Measurements from ENCODE around the gene ATL1. TPM values are rescaled to one million over a fixed set of nuclear protein-coding genes. Genes with fewer than 3 reads are reported as not detected.

ATL1 gene
- total and polyA plus RNA-seq, 2 of the 13 experiments (the other 11 are each of a cell fraction or from before 2014, with no cell fraction given) = 0.60 to 0.65 TPM

- Histone ChIP-seq H3K9me3 (ENCODE audit: low read length) (no peaks in the 10 kb centered on the region), H3K27me3 (ENCODE audit: control insufficient read depth in 1 of 2, insufficient read depth in 2 of 2, low read length in 2 of 2) (no peaks in the 10 kb centered on the region; a peak in 1 of 5 replicates), H3K4me1 (ENCODE audit: insufficient read depth, low read length) (peaks cover 34% of the 10 kb centered on the region), H3K27ac (ENCODE audit: extremely low read length, insufficient read depth, low read length) (no peak overlapping the region), H4K20me1 (ENCODE audit: insufficient read depth, low read length) (no peaks in the 10 kb centered on the region), H3K9ac (ENCODE audit: insufficient read depth, low read depth, low read length) (no peak overlapping the region), H3K4me2 (ENCODE audit: low read depth, low read length) (no peak overlapping the region), H3K4me3 (replicated peaks in 1 of 3; ENCODE audit: insufficient read depth in 1 of 3, low read depth in 2 of 3, low read length in 3 of 3) (no peak overlapping the region), H3K79me2 (ENCODE audit: insufficient read depth, low read length) (no peaks in the 10 kb centered on the region), H3K36me3 (replicated peaks in 1 of 2; ENCODE audit: control insufficient read depth in 1 of 2, insufficient read depth in 2 of 2, low read length in 2 of 2) (no peaks in the 10 kb centered on the region), H2AFZ (ENCODE audit: low read length) (no peak overlapping the region)
- BruUV-seq (replicated peaks) = no TSS peak
- DNase-seq (ENCODE audit: low spot score) (no peak), ATAC-seq (no peak), FAIRE-seq (no peak)
- 67% methylated on average over 3 of the region's 3 CpGs for WGBS (ENCODE audit: low lambda C conversion rate)
- no peak for TF ChIP-seq BRCA1 (CRISPR knock-in tag; IDR thresholded peaks at IDR 0.05)
- TF ChIP-seq ZNF546 (CRISPR knock-in tag; conservative IDR thresholded peaks at IDR 0.05) = no peak
- TF ChIP-seq ZNF383 (CRISPR knock-in tag; IDR thresholded peaks at IDR 0.05; ENCODE audit: borderline replicate concordance) = no peak
- no peak for TF ChIP-seq HOXA7 (CRISPR knock-in tag; IDR thresholded peaks at IDR 0.05)
- TF ChIP-seq ZNF20 (CRISPR knock-in tag; IDR thresholded peaks at IDR 0.05) = no peak
- no peak for TF ChIP-seq NR1H2 (CRISPR knock-in tag; IDR thresholded peaks at IDR 0.05; ENCODE audit: borderline replicate concordance, low read depth)
- TF ChIP-seq ZNF10 (CRISPR knock-in tag; IDR thresholded peaks at IDR 0.05; ENCODE audit: borderline replicate concordance, low read depth) = no peak
- TF ChIP-seq DNMT1 (CRISPR knock-in tag; IDR thresholded peaks at IDR 0.05) = no peak
- TF ChIP-seq, protein P1, sequence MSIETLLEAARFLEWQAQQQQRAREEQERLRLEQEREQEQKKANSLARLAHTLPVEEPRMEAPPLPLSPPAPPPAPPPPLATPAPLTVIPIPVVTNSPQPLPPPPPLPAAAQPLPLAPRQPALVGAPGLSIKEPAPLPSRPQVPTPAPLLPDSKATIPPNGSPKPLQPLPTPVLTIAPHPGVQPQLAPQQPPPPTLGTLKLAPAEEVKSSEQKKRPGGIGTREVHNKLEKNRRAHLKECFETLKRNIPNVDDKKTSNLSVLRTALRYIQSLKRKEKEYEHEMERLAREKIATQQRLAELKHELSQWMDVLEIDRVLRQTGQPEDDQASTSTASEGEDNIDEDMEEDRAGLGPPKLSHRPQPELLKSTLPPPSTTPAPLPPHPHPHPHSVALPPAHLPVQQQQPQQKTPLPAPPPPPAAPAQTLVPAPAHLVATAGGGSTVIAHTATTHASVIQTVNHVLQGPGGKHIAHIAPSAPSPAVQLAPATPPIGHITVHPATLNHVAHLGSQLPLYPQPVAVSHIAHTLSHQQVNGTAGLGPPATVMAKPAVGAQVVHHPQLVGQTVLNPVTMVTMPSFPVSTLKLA (IDR thresholded peaks at IDR 0.05) = no peak
- TF ChIP-seq FOXC1 (CRISPR knock-in tag; IDR thresholded peaks at IDR 0.05; ENCODE audit: borderline replicate concordance) = no peak
- no peak for TF ChIP-seq ZNF430 (CRISPR knock-in tag; IDR thresholded peaks at IDR 0.05)
- no peak for TF ChIP-seq XBP1 (CRISPR knock-in tag; IDR thresholded peaks at IDR 0.05)
- TF ChIP-seq ZMYM3 (CRISPR knock-in tag; IDR thresholded peaks at IDR 0.05) = no peak
- TF ChIP-seq ZBTB37 (CRISPR knock-in tag; IDR thresholded peaks at IDR 0.05) = no peak
- ChIA-PET CTCF (ENCODE audit: low intra/inter-chr PET ratio, low total read pairs) (no interaction called here), POLR2A (no interaction called here)
- intact Hi-C loops (cut with micrococcal nuclease; ENCODE audit: unreplicated experiment) (no loop called here), in situ Hi-C loops (cut with HindIII; ENCODE audit: extremely low pct_ligation_motif_present, low pct_unique_long_range_greater_than_20kb) (loop anchor here (5.0 to 25.0 kb wide), 2 partner anchors 227 to 683 kb away; partner anchors contain the start of gene NEMF)
These were observed 15.0 kb upstream of the ATL1 start for GRCh38 chr14:50544911-50545310.

Data from HepG2 (cell line).